Keratinocyte (primary cell): ENCODE data around the gene ITGA7.

Experiments
- CTCF ChIP-seq, 3 experiments: IDR thresholded peaks in 1 of 3; conservative IDR thresholded peaks in 1 of 3; optimal IDR thresholded peaks in 1 of 3; 2 replicates in 2 of 3; 3 replicates in 1 of 3; pipeline versions ENCODE3 to v1.5.1; 2011; ENCODE audit warnings: low read length in 3 of 3, mild to moderate bottlenecking in 3 of 3, moderate library complexity in 2 of 3, control low read depth in 1 of 3, inconsistent platforms in 1 of 3; ENCODE audit not compliant: insufficient read depth in 2 of 3; ENCODE audit errors: extremely low read depth in 1 of 3
- EZH2 ChIP-seq: IDR thresholded peaks from one replicate; pipeline ENCODE4 v1.6.1; 2012; ENCODE audit warnings: inconsistent platforms, mild to moderate bottlenecking, low read length, moderate library complexity

- TF ChIP-seq EZH2 (no peak), CTCF (optimal IDR thresholded peaks at IDR 0.05 in 1 of 3, IDR thresholded peaks at IDR 0.05 in 1 of 3, conservative IDR thresholded peaks at IDR 0.05 in 1 of 3; ENCODE audit: extremely low read depth in 1 of 3, insufficient read depth in 2 of 3, low read length in 3 of 3) (no peak)
Observed at GRCh38 chr12:55654511-55655214, 53.0 kb downstream of the ITGA7 start.
